HT1080 (cell line): Measurements from ENCODE around the gene PI3. TPM values are rescaled to one million over a fixed set of nuclear protein-coding genes. Genes with fewer than 3 reads are reported as not detected.

Experiments
- DNase-seq: peaks from one replicate; pipeline ENCODE4 v3.0.0-alpha.2; 2015; ENCODE audit warnings: low read depth
- total RNA-seq: library from RNA; depleted of rRNA; stranded (reverse); fragments of >200 nt; shearing (Covaris generic); gene quantifications from 2 replicates; pipeline ENCODE4 v1.2.3, GENCODE V29; 2014; rRNA removed

PI3 gene
- total RNA-seq, 1 experiment from 2014 or later, result not detected

GRCh38 chr20:45183084-45183483 lies 8.4 kb downstream of the PI3 start:
- no peak for DNase-seq

GRCh38 chr20:45187693-45188092 lies 13.0 kb downstream of the PI3 start:
- DNase-seq, result no peak

GRCh38 chr20:45189067-45189609 lies 14.4 kb downstream of the PI3 start:
- DNase-seq, result no peak

GRCh38 chr20:45189861-45190260 lies 15.2 kb downstream of the PI3 start:
- no peak for DNase-seq

- DNase-seq, result no peak
Observed at GRCh38 chr20:45191926-45192325, 17.2 kb downstream of the PI3 start.

DNA sequence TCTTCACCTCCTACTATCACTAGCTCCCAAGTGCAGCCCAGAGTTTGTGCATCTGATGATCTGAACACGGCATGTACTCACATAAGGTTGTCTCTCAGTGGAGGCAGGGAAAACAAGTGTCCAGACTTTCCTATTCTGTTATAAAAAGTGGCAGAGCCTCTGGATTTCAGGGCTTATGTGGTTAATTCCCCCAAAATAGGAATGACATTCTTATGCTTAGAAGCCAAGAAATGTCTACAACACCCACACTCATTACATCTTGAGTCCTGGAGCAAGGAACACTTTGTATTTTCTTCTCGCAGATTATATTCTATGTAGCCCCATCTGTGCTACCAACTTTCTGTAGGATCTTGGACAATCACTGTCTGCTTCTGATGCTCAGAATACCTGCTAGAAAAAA lies 18.6 kb downstream of the PI3 start:
- no peak for DNase-seq

- no peak for DNase-seq
Observed at GRCh38 chr20:45206725-45207124, 32.0 kb downstream of the PI3 start, which contains the start of gene SEMG1. Gene SEMG1, plus strand, starts transcription at chr20:45207033. Its CDS starts 21 bp downstream, at chr20:45207054.

GRCh38 chr20:45209924-45210323 lies 35.2 kb downstream of the PI3 start:
- DNase-seq, result no peak

DNA sequence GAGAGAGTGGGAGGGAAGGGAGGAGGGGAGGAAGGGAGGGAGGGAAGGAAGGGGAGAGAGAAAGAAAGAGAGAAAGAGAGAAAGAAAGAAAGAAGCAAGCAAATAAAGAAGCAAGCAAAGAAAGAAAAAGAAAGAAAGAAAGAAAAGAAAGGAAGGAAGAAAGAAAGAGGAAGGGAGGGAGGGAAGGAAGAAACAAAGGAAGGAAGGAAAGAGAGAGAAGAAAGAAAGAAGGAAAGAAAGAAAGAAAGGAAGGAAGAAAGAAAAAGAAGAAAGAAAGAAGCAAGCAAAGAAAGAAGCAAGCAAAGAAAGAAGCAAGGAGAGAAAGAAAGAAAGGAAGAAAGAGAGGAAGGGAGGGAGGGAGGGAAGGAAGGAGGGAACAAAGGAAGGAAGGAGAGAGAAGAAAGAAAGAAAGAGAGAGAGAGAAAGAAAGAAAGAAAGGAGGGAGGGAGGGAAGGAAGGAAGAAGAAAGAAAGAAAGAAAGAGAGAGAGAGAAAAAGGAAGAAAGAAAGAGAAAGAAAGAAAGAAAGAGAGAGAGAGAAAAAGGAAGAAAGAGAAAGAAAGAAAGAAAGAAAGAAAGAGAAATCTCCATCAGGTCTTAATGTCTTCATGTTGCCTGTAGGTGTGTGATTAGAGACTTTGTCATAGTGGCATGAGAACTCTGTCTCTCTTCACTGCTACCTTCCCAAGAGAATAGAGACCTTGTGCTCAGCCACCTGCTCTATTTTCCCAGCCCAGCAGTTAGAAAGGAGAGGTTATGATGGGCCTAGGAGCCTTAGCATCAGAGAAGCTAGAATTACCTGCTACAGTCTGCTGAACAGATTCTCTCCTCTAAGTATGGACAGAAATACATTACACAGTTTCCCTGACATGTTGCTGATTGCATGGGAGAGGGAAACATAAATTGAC lies 37.1 kb downstream of the PI3 start:
- DNase-seq, result no peak

GRCh38 chr20:45212836-45213235 lies 38.1 kb downstream of the PI3 start:
- DNase-seq, result no peak

GRCh38 chr20:45218124-45218523 lies 43.4 kb downstream of the PI3 start:
- DNase-seq, result no peak

GRCh38 chr20:45218636-45219035 lies 43.9 kb downstream of the PI3 start:
- no peak for DNase-seq

DNA sequence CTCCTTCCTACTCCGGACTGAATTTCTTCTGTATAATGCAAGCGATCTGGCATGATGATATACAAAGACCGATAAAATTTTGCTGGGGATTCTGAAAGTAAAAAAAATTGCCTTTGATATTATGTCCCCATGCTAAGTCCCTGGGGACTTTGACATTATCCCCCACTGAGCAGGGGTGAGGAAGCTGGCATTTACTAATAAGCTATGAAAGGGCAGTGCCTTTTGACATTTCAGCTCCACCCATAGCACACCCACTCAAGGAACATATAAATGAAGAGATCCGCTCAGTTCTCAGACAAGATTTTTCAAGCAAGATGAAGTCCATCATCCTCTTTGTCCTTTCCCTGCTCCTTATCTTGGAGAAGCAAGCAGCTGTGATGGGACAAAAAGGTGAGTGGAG lies 46.4 kb downstream of the PI3 start, which contains the start of gene SEMG2:
SEMG2 (plus strand) TSS at position 298 of the 400 bp plus-strand sequence; CDS start at position 315, 17 bp downstream.
- DNase-seq, result no peak

- no peak for DNase-seq
Observed at GRCh38 chr20:45223136-45223535, 48.4 kb downstream of the PI3 start.

Other genes with a start within 250 kb of the PI3 start
- gene TOMM34, start 214.5 kb upstream of the PI3 start, total RNA-seq, result 156 and 177 TPM in 2 replicates
- gene STK4, start 208.4 kb upstream of the PI3 start, total RNA-seq, result 20.2 and 25.8 TPM in 2 replicates
- not detected in 2 replicates for gene KCNS1, start 73.8 kb upstream of the PI3 start, total RNA-seq
- not detected in 2 replicates for gene WFDC5, start 59.7 kb upstream of the PI3 start, total RNA-seq
- not detected in 2 replicates for gene WFDC12, start 50.4 kb upstream of the PI3 start, total RNA-seq
- not detected in 2 replicates for gene SEMG1, start 32.1 kb downstream of the PI3 start, total RNA-seq
- gene SEMG2, start 46.5 kb downstream of the PI3 start, total RNA-seq, result not detected in 2 replicates
- gene SLPI, start 79.7 kb downstream of the PI3 start, total RNA-seq, result not detected in 2 replicates
- not detected in 2 replicates for gene RBPJL, start 131.9 kb downstream of the PI3 start, total RNA-seq
- 0.10 TPM in 1 of 2 replicates, not detected in the other for gene MATN4, start 133.4 kb downstream of the PI3 start, total RNA-seq
- 47.8 and 53.4 TPM in 2 replicates for gene SDC4, start 173.5 kb downstream of the PI3 start, total RNA-seq
- gene SYS1, start 188.3 kb downstream of the PI3 start, total RNA-seq, result 16.2 and 28.9 TPM in 2 replicates
- gene TP53TG5, start 203.4 kb downstream of the PI3 start, total RNA-seq, result not detected in 2 replicates
- 10.1 and 16.8 TPM in 2 replicates for gene DBNDD2, start 233.4 kb downstream of the PI3 start, total RNA-seq
- gene PIGT, start 241.2 kb downstream of the PI3 start, total RNA-seq, result 88.5 and 139 TPM in 2 replicates